ENCODE measurements around the gene APOF. TPM values are rescaled to one million over a fixed set of nuclear protein-coding genes. Genes with fewer than 3 reads are reported as not detected.

APOF gene
- total and polyA plus RNA-seq, 9 of the 15 experiments (the other 6 are each of a cell fraction or from before 2014, with no cell fraction given): 0.09 to 0.15 (median 0.12) TPM; not detected in 5

- peak; percentile 92 for TF ChIP-seq ATF7 (IDR thresholded peaks at IDR 0.05)
- no peak for TF ChIP-seq ZNF764 (CRISPR knock-in tag; IDR thresholded peaks at IDR 0.05; ENCODE audit: low read depth)
- no peak for TF ChIP-seq POLR2B (IDR thresholded peaks at IDR 0.05; ENCODE audit: low read depth, partially characterized antibody)
- TF ChIP-seq BHLHE40 (IDR thresholded peaks at IDR 0.05; ENCODE audit: low read length): no peak
- no peak for TF ChIP-seq GABPA (tag; conservative IDR thresholded peaks at IDR 0.05; ENCODE audit: low read depth)
- no peak for TF ChIP-seq ETV6 (IDR thresholded peaks at IDR 0.05; ENCODE audit: borderline replicate concordance in 1 of 2, low read depth in 2 of 2, low read length in 1 of 2)
- TF ChIP-seq ETV6 (CRISPR knock-in tag; IDR thresholded peaks at IDR 0.05; ENCODE audit: borderline replicate concordance): no peak
- TF ChIP-seq POLR2G (IDR thresholded peaks at IDR 0.05; ENCODE audit: low read depth, low read length): peak; percentile 31; the same call in 1 of the 2 replicates
- TF ChIP-seq RUNX1 (IDR thresholded peaks at IDR 0.05; ENCODE audit: low read depth): no peak
- TF ChIP-seq ZC3H11A (IDR thresholded peaks at IDR 0.05; ENCODE audit: low read depth, low read length): no peak
- 0 out of 2 replicates have a peak, but pooled peaks have one; percentile 37 for TF ChIP-seq PTTG1 (tag; IDR thresholded peaks at IDR 0.05; ENCODE audit: low read depth)
- 0 out of 2 replicates have a peak, but pooled peaks have one; percentile 49 for TF ChIP-seq MTA3 (IDR thresholded peaks at IDR 0.05; ENCODE audit: borderline replicate concordance)
- TF ChIP-seq JUNB (CRISPR knock-in tag; conservative IDR thresholded peaks at IDR 0.05): no peak; the same call in 1 of the 2 replicates
- TF ChIP-seq ZBTB9 (CRISPR knock-in tag; IDR thresholded peaks at IDR 0.05): peak; percentile 72
- TF ChIP-seq CHD7 (IDR thresholded peaks at IDR 0.05; ENCODE audit: low read depth, low read length): no peak
- TF ChIP-seq FOXA1 (IDR thresholded peaks at IDR 0.05; ENCODE audit: borderline replicate concordance): no peak
- TF ChIP-seq HMGN3 (IDR thresholded peaks at IDR 0.05; ENCODE audit: borderline replicate concordance, extremely low read depth, insufficient read length, low read depth, low read length): no peak
Measured at GRCh38 chr12:56337753-56338251, 24.9 kb downstream of the APOF start (continued).

Measured in K562 (cell line).